AG10803 (cell line): ENCODE measurements around the gene SEPTIN5.

Experiments
- DNase-seq: peaks from one replicate; pipeline ENCODE4 v3.0.0; 2010; ENCODE audit warnings: low read depth
- H3K4me3 ChIP-seq: 2 replicates; pipeline ENCODE4 v1.5.1; 2011; ENCODE audit warnings: mild to moderate bottlenecking, low read length, control low read depth
- TF ChIP-seq, protein P1 (sequence below): conservative IDR thresholded peaks from 2 replicates; pipeline ENCODE4 v1.5.1; 2011; ENCODE audit warnings: mild to moderate bottlenecking, low read length, control low read depth, inconsistent platforms

SEPTIN5 gene

DNA sequence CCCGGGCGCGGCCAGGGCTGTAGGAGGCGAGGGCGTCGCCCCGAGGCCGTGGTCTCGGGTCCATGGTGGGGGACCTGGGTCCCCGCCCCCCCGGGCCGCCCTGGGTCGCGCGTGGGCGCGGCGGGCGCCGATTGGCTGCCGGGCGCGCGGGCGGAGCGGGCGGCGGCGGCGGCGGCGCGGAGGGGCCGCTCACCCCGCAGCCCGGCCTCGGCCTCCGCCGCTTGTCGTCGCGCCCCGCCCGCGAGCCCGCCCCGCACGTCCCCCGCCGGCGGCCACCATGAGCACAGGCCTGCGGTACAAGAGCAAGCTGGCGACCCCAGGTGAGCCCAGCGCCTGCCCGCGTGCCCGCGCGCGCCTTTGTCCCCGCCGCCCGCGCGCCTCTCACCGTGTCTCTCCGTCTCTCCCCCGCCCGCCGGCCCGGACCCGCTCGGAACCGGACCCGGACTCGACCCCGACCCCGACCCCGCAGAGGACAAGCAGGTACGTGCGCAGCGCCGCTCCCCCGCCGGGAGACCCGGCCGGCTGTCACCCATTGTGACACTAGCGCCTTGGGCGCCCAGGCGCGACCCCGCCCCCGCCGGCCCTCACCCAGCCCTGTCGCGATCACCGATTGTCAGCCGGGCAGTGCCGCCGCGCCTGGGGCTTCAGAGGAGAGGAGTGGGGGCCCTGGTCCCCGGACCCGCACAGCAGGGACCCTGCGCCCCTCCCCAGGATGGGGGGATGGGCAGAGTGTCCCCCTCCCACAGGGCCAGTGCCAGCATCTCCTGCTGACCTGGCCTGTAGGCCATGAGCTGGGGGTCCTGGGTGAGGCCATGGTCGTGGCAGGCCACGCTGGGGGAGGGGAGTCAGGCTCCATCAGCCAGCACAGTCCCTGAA lies at the start of gene SEPTIN5:
SEPTIN5 (plus strand) TSS at position 192 of the 876 bp plus-strand sequence; CDS start at position 278, 86 bp downstream.
- DNase-seq = no peak
- H3K4me3 ChIP-seq = peak within 1 kb of the TSS; percentile 54
- TF ChIP-seq, protein P1, sequence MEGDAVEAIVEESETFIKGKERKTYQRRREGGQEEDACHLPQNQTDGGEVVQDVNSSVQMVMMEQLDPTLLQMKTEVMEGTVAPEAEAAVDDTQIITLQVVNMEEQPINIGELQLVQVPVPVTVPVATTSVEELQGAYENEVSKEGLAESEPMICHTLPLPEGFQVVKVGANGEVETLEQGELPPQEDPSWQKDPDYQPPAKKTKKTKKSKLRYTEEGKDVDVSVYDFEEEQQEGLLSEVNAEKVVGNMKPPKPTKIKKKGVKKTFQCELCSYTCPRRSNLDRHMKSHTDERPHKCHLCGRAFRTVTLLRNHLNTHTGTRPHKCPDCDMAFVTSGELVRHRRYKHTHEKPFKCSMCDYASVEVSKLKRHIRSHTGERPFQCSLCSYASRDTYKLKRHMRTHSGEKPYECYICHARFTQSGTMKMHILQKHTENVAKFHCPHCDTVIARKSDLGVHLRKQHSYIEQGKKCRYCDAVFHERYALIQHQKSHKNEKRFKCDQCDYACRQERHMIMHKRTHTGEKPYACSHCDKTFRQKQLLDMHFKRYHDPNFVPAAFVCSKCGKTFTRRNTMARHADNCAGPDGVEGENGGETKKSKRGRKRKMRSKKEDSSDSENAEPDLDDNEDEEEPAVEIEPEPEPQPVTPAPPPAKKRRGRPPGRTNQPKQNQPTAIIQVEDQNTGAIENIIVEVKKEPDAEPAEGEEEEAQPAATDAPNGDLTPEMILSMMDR = no peak

DNA sequence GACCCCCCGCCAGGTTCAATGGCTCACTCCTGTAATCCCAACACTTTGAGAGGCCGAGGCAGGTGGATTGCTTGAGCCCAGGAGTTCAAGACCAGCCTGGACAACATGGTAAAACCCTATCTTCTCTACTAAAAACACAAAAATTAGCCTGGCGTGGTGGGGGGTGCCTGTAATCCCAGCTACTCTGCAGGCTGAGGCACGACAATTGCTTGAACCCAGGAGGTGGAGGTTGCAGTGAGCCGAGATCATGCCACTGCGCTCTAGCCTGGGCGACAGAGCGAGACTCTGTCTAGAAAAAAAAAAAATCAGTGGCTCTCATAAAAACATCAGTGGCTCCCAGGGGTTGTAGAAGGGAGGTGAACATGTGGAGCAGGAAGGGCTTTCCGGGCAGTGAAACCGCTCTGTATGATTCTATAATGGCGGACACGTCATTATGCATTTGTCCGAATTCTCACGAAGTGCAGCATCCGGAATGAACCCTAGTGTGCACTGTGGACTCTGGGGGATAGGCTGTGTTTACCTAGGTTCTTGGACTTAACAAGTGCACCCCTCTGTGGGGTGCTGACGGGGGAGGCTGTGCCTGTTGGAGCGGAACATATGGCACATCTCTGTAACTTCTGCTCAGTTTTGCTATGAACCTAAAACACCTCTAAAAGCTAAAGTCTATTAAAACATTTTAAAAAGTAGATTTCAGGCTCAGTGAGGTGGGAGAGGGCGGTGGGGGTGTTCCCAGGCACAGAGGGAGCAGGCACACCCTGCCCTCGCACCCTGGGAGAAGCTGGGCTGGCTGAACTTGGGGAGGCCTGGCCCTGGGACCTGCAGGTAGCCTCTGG lies 49.1 kb upstream of the SEPTIN5 start:
- TF ChIP-seq, protein P1 = no peak
- no peak overlapping the region for H3K4me3 ChIP-seq
- no peak for DNase-seq

DNA sequence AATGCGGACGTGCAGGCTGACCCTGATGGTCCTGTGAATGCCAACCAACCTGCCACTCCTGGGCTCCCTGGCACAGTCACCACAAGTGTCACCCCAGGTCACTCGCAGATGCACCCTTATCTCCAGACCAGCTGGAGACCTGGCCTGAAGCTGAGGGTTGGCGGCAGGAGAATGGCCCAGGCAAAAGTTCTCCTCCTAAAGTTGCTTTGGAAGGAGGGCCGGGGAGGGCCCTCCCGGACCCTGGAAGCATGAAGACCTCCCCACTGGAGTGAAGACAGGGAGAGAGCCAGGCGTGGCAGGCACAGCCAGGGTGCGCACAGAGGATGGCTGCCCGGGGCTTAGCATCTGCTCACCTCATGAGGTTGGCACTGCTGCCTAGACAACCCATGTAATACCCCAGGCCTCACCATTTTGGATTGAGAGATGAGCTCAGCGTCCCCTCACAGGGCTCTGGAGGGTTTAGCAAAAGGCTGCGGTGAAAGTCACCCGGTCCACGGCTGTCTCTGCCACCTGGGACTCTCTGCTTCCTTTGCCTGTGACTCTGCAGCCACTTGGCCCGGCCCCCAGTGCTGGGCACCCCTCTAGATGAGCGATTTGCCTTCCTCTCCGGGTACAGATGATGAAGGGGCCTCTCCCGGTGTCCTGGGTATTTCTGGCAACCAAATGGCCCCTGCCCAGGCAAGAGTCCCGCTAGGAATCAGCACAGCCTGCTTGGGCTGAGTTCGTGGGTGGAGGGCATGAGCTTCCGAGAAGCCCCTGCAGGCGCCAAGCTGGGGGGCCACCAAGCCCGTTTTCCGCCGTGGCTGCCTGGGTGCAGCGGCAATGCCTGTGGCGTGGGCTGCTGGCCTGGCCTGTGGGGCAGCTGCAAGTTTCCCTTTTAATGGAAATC lies 48.3 kb upstream of the SEPTIN5 start:
- no peak overlapping the region for H3K4me3 ChIP-seq
- no peak for DNase-seq
- TF ChIP-seq, protein P1 = no peak

DNA sequence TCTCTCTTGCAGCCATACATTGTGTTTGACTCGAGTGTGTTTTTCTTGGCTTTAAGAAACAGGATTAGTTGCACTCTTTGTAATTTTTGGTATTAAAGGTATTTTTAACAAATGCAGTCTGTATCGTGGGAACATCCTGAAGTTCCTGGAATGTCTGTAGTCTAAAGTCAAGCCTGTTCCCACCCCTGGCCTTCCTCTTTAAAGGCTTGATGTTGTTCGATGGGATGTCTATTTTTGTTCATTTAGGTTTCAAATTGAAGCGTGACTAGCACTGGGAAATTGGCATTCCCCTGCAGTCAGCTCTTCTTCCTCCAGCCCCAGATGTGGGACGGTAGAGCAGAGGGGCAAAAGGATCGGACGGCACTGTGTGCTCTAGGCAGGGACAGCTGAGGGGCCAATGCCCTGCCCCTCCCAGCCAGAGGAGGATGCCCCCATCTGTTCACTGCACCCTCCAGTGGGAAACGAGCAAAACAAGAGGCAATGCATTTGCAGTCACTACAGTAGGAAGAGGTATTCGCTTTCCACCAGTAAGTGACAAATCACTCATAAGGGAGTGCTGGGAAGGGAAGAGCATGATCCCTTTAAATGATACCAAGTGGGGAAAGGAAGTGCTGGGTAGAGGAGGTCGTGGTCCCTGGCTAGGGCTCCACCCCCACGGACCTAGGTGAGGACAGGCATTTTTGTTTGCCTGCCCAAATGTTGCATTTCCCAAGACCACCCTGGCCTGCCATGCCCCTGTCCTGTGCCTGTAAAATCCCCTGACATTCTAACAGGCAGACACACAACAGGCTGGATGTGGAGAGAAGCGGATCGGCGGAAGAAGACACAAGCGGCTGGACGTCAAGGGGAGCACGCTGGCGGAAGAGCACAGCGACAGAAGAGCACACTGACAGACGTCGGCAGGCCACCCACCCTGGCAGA lies 47.4 kb upstream of the SEPTIN5 start:
- TF ChIP-seq, protein P1 = no peak
- H3K4me3 ChIP-seq = no peak overlapping the region
- peak; percentile 62 for DNase-seq

DNA sequence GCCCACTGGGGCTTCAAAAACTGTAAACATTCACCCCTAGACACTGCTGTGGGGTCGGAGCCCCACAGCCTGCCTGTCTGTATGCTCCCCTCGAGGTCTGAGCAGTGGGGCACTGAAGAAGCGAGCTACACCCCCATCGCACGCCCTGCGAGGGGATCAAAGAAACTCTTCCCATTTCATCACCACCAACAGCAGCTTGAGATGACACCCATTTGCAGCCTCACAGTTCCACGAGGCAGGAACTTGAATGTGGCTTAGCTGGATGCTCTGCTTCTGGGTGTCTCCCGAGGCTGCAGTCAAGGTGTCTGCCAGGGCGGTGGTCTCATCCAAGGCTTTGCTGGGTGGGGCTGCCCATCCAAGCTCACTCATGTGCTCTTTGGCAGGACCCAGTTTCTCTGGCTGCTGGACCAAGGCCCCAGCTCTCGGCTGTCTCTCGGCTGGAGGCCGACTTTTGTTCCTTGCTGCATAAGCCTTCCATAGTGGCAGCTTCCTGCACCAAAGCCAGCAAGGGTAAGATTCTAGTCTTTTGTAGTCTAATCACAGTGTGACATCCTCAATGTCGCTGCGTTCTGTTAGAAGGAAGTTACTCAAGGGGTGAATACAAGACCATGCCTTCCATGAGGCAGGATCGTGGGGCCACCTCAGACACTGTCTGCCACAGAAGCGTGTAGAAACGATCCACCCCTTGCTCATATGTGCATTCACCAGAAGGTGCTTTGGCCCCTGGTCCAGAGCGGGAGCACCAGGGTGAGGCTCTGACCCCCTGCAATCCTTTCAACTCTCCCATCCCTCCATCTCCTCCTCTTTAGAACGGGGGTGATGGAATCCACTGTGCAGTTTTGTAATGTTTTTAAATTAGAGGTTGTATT lies 46.2 kb upstream of the SEPTIN5 start:
- TF ChIP-seq, protein P1 = no peak
- no peak overlapping the region for H3K4me3 ChIP-seq
- no peak for DNase-seq
